HG03103 (cell line): ENCODE results near the gene KRTAP12-2.
"Not testable (repeated sequence)": the region's sequence is repeated elsewhere in the genome, so short reads cannot be mapped to it uniquely, and the experiment has no call there.

Source experiments
- ATAC-seq: cut with Tn5 transposase; IDR thresholded peaks from one replicate; pipeline ENCODE4 v1.9.1; 2021; ENCODE audit warnings: low read depth; ENCODE audit not compliant: unreplicated experiment

The KRTAP12-2 gene

GRCh38 chr21:44702973-44703730 lies 36.4 kb upstream of the KRTAP12-2 start:
- ATAC-seq = no peak

- no peak for ATAC-seq
Measured at GRCh38 chr21:44702111-44702972, 35.6 kb upstream of the KRTAP12-2 start.

GRCh38 chr21:44701541-44701940 lies 34.8 kb upstream of the KRTAP12-2 start:
- ATAC-seq = no peak

GRCh38 chr21:44701023-44701400 lies 34.3 kb upstream of the KRTAP12-2 start:
- no peak for ATAC-seq

- no peak for ATAC-seq
Measured at GRCh38 chr21:44700101-44701022, 33.6 kb upstream of the KRTAP12-2 start.

GRCh38 chr21:44699502-44700001 lies 32.8 kb upstream of the KRTAP12-2 start:
- ATAC-seq = no peak

- no peak for ATAC-seq
Measured at GRCh38 chr21:44697811-44698734, 31.3 kb upstream of the KRTAP12-2 start.

- ATAC-seq = not testable (repeated sequence)
Measured at GRCh38 chr21:44697172-44697810, 30.6 kb upstream of the KRTAP12-2 start, which contains the start of gene KRTAP10-12. Gene KRTAP10-12, plus strand, starts transcription at chr21:44697172. Its CDS starts 30 bp downstream, at chr21:44697202.

GRCh38 chr21:44696572-44696971 lies 29.8 kb upstream of the KRTAP12-2 start:
- no peak for ATAC-seq

GRCh38 chr21:44695641-44696040 lies 28.9 kb upstream of the KRTAP12-2 start:
- ATAC-seq = no peak

- no peak for ATAC-seq
Measured at GRCh38 chr21:44695184-44695583, 28.5 kb upstream of the KRTAP12-2 start.

GRCh38 chr21:44694776-44695175 lies 28.0 kb upstream of the KRTAP12-2 start:
- ATAC-seq = no peak

GRCh38 chr21:44692798-44693512 lies 26.2 kb upstream of the KRTAP12-2 start:
- no peak for ATAC-seq

GRCh38 chr21:44691686-44692085 lies 25.0 kb upstream of the KRTAP12-2 start:
- ATAC-seq = no peak

- not testable (repeated sequence) for ATAC-seq
Measured at GRCh38 chr21:44689740-44690139, 23.0 kb upstream of the KRTAP12-2 start.

- ATAC-seq = no peak
Measured at GRCh38 chr21:44687671-44688070, 20.9 kb upstream of the KRTAP12-2 start.

- ATAC-seq = no peak
Measured at GRCh38 chr21:44686843-44687561, 20.3 kb upstream of the KRTAP12-2 start.
